Smooth muscle cell (in vitro differentiated cells): Measurements from ENCODE around the gene C16orf95. TPM values are rescaled to one million over a fixed set of nuclear protein-coding genes. Genes with fewer than 3 reads are reported as not detected.

Experiments
- DNase-seq: peaks from one replicate; lab custom pipeline; 2025; ENCODE audit not compliant: unreplicated experiment; lab: John Stamatoyannopoulos, UW
- H2AFZ ChIP-seq: fragments of 200-600 bp; sonication (generic); 2 replicates; pipeline ENCODE4 v1.6.0; 2016; ENCODE audit warnings: antibody characterized with exemption, low read depth, mild to moderate bottlenecking
- H3F3A ChIP-seq: fragments of 200-600 bp; sonication (generic); 2 replicates; pipeline ENCODE4 v1.6.0; 2017; ENCODE audit warnings: antibody characterized with exemption, low read depth
- H3K27ac ChIP-seq: fragments of 200-600 bp; sonication (generic); 2 replicates; pipeline ENCODE4 v1.5.1; 2016; ENCODE audit warnings: low read depth, mild to moderate bottlenecking
- H3K27me3 ChIP-seq: fragments of 200-600 bp; sonication (generic); 2 replicates; pipeline ENCODE4 v1.6.1; 2016; ENCODE audit warnings: low read depth, mild to moderate bottlenecking
- H3K36me3 ChIP-seq: fragments of 200-600 bp; sonication (generic); 2 replicates; pipeline ENCODE4 v1.5.1; 2016; ENCODE audit warnings: low read depth
- H3K4me1 ChIP-seq: fragments of 200-600 bp; sonication (generic); 2 replicates; pipeline ENCODE4 v1.5.1; 2016; ENCODE audit warnings: low read depth
- H3K4me2 ChIP-seq: fragments of 200-600 bp; sonication (generic); 2 replicates; pipeline ENCODE4 v1.6.0; 2016; ENCODE audit warnings: mild to moderate bottlenecking
- H3K4me3 ChIP-seq: fragments of 200-600 bp; sonication (generic); 2 replicates; pipeline ENCODE4 v1.5.1; 2016; ENCODE audit warnings: mild to moderate bottlenecking
- H3K79me2 ChIP-seq: fragments of 200-600 bp; sonication (generic); 2 replicates; pipeline ENCODE4 v1.6.0; 2016; ENCODE audit warnings: low read depth, mild to moderate bottlenecking
- H3K9ac ChIP-seq: fragments of 200-600 bp; sonication (generic); 2 replicates; pipeline ENCODE4 v1.6.0; 2016; ENCODE audit warnings: low read depth
- H3K9me3 ChIP-seq: fragments of 200-600 bp; sonication (generic); replicated peaks from 2 replicates; pipeline ENCODE4 v1.5.1; 2016; ENCODE audit warnings: low read depth
- H4K20me1 ChIP-seq: fragments of 200-600 bp; sonication (generic); 2 replicates; pipeline ENCODE4 v1.6.0; 2016; ENCODE audit warnings: low read depth
- WGBS: methylation state at CpG from one replicate; pipeline ENCODE4 v1.1.7; 2016; ENCODE audit warnings: low lambda C conversion rate; 5-methylcytosine and 5-hydroxymethylcytosine counted together
- polyA plus RNA-seq: library from polyadenylated mRNA; unstranded; fragments of >200 nt; fragmentation: Nextera tagmentation; extraction: Ambion mirVana; gene quantifications from 2 replicates; pipeline ENCODE4 v1.2.1, GENCODE V29; 2016
- small RNA-seq: library from RNA; depleted of rRNA; stranded (forward); fragments of <200 nt; gene quantifications from one replicate; pipeline ENCODE3, GENCODE V24; 2014
- total RNA-seq: library from RNA; depleted of rRNA; stranded (reverse); fragments of >200 nt; gene quantifications from 2 replicates; pipeline ENCODE4 v1.2.3, GENCODE V29; 2014
- TF ChIP-seq, protein P1 (sequence below): fragments of 200-600 bp; sonication (generic); IDR thresholded peaks from 2 replicates; pipeline ENCODE4 v1.5.1; 2017; ENCODE audit warnings: borderline replicate concordance, mild to moderate bottlenecking, antibody characterized with exemption; ENCODE audit not compliant: insufficient read depth, poor library complexity, severe bottlenecking

The C16orf95 gene
- total and polyA plus RNA-seq, 2 experiments from 2014 or later = 7.7 to 8.0 TPM

DNA sequence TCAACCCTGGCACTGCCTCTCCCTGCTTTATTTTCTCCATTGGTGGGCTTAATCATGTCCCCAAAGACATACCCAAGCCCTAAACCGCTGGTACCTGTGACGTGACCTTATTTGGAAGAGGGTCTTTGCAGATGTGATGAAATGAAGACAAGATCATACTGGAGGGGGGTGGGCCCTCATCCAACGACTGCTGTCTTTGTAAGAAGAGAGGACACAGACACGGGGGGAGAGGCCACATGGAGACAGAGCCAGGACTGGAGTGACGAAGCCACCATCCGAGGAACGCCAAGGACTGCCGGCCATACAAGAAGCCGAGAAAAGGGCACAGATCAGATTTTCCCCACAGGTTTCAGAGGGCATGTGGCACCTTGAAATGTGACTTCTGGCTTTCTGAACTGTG lies 62.5 kb downstream of the C16orf95 start:
- no peaks in the 10 kb centered on the region for H3K79me2 ChIP-seq
- no peaks in the 10 kb centered on the region for H3K4me1 ChIP-seq
- H3F3A ChIP-seq = no peaks in the 10 kb centered on the region
- no peak overlapping the region for H3K4me3 ChIP-seq
- H2AFZ ChIP-seq = no peak overlapping the region
- no peak overlapping the region for H3K4me2 ChIP-seq
- H4K20me1 ChIP-seq = no peaks in the 10 kb centered on the region
- no peak for DNase-seq
- no peak overlapping the region for H3K9ac ChIP-seq
- no peaks in the 10 kb centered on the region for H3K36me3 ChIP-seq
- 85% methylated on average over 9 of the region's 9 CpGs for WGBS
- no peaks in the 10 kb centered on the region for H3K9me3 ChIP-seq
- TF ChIP-seq, protein P1, sequence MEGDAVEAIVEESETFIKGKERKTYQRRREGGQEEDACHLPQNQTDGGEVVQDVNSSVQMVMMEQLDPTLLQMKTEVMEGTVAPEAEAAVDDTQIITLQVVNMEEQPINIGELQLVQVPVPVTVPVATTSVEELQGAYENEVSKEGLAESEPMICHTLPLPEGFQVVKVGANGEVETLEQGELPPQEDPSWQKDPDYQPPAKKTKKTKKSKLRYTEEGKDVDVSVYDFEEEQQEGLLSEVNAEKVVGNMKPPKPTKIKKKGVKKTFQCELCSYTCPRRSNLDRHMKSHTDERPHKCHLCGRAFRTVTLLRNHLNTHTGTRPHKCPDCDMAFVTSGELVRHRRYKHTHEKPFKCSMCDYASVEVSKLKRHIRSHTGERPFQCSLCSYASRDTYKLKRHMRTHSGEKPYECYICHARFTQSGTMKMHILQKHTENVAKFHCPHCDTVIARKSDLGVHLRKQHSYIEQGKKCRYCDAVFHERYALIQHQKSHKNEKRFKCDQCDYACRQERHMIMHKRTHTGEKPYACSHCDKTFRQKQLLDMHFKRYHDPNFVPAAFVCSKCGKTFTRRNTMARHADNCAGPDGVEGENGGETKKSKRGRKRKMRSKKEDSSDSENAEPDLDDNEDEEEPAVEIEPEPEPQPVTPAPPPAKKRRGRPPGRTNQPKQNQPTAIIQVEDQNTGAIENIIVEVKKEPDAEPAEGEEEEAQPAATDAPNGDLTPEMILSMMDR = no peak
- H3K27me3 ChIP-seq = no peaks in the 10 kb centered on the region
- no peak overlapping the region for H3K27ac ChIP-seq

DNA sequence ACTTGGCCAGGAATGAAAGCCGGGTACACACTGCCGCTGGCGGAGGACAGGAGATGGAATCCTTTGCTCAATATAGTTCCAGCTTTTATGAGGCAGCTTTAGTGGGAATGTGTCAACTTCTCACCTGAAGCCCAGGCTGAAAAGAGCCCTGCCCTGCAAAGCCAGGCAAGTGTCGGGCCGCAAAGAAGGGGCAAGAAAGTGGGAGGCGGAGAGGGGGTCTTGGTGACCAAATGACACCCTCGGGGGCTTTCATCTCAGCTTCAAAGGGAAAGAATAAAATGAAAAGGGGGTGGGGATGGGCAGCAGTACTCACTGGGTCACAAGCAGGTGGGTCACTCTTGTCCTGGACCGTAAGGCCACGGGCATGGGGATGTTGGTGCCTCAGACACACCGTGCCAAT lies 62.9 kb downstream of the C16orf95 start:
- Histone ChIP-seq H3K9me3 (no peaks in the 10 kb centered on the region), H3F3A (no peaks in the 10 kb centered on the region), H3K4me2 (no peak overlapping the region), H3K27ac (no peak overlapping the region), H2AFZ (no peak overlapping the region), H3K9ac (no peak overlapping the region), H3K79me2 (no peaks in the 10 kb centered on the region), H3K4me3 (no peak overlapping the region), H4K20me1 (no peaks in the 10 kb centered on the region), H3K4me1 (no peaks in the 10 kb centered on the region), H3K27me3 (no peaks in the 10 kb centered on the region), H3K36me3 (no peaks in the 10 kb centered on the region)
- 91% methylated on average over 10 of the region's 10 CpGs for WGBS
- DNase-seq = no peak
- TF ChIP-seq, protein P1 = no peak

DNA sequence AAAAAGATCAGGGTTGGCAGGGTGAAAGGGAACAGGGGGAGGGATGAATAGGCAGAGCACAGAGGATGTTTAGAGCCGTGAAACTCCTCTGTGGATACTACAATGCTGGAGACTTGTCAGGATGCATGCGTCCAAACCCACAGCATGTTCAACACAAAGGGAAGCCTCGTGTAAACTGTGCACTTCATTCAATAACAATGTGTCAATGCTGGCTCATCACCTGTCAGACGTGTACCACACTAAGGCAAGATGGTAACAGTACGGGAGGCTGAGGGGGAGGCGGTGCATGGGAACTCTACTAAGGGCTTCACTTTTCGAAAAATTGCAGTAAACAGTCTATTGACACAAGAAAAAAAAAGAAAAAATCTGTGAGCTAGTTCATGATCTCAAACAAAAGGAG lies 63.7 kb downstream of the C16orf95 start:
- no peak overlapping the region for H3K27ac ChIP-seq
- H3K9ac ChIP-seq = no peak overlapping the region
- H2AFZ ChIP-seq = no peak overlapping the region
- H3K9me3 ChIP-seq = no peaks in the 10 kb centered on the region
- WGBS = 84% methylated on average over 7 of the region's 7 CpGs
- no peaks in the 10 kb centered on the region for H3K79me2 ChIP-seq
- H3K4me2 ChIP-seq = no peak overlapping the region
- TF ChIP-seq, protein P1 = no peak
- H4K20me1 ChIP-seq = no peaks in the 10 kb centered on the region
- DNase-seq = no peak
- no peaks in the 10 kb centered on the region for H3K36me3 ChIP-seq
- no peaks in the 10 kb centered on the region for H3K27me3 ChIP-seq
- no peaks in the 10 kb centered on the region for H3F3A ChIP-seq
- H3K4me1 ChIP-seq = no peaks in the 10 kb centered on the region
- no peak overlapping the region for H3K4me3 ChIP-seq

Small RNA genes within 50 kb of the gene (small RNA-seq; reads per million reads assigned to genes)
- gene AC010531.2 = not detected

Other genes with a start within 250 kb of the C16orf95 start
- 9.3 and 25.6 TPM in 2 replicates for gene FBXO31, start 66.4 kb upstream of the C16orf95 start, total RNA-seq
- 13.9 and 23.0 TPM in 2 replicates for gene FBXO31, start 66.4 kb upstream of the C16orf95 start, polyA plus RNA-seq
- gene MAP1LC3B, start 74.9 kb upstream of the C16orf95 start, total RNA-seq = 67.5 and 77.5 TPM in 2 replicates
- 107 and 118 TPM in 2 replicates for gene MAP1LC3B, start 74.9 kb upstream of the C16orf95 start, polyA plus RNA-seq
- gene ZCCHC14, start 175.6 kb upstream of the C16orf95 start, total RNA-seq = 8.3 and 8.5 TPM in 2 replicates
- gene ZCCHC14, start 175.6 kb upstream of the C16orf95 start, polyA plus RNA-seq = 4.6 and 4.8 TPM in 2 replicates